Measurements from ENCODE around the gene MICAL2.

MICAL2 gene

DNA sequence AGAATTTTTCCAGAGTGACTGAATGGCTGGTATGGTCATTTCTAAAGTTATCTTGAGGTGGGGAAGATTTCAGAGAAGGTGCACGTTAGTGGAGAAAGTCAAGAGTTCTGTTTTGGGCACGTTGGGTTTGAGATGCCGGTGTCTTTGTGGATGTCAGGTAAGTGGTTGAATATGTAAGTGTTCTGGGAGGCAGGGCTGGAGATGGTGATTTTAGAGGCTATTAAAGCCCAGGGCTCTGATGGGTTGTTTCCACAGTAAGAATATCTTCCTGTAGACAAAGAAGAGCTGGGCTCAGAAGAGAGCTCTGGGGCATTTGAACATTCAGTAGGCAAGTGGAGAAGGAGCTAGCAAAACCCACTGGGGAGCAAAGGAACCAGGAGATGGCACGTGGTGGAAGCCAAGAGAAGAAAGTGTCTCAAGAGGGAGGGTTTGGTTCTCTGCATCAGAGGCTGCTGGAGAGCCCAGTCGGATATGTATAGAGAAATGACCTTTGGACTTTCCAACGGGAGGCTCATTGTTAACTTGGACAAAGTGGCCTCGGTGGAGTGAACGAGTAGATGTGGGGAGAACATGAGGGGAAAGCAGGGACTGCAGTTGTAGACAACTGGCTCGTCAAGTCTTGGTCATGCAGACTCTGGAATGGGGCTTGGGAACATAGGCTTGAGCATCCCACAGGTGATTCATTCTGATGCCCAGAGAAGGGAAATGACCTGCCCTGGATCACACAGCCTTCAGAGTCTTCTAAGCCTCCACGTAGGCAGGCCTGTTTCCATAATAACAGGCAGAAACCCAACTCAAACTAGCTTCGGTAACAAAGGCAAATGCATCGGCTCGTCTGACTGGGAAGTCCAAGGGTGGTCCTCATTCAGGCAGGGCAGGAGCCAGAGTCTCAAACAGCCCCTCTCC, 168.6 kb downstream of the MICAL2 start:
- DNase-seq, result no peak

DNA sequence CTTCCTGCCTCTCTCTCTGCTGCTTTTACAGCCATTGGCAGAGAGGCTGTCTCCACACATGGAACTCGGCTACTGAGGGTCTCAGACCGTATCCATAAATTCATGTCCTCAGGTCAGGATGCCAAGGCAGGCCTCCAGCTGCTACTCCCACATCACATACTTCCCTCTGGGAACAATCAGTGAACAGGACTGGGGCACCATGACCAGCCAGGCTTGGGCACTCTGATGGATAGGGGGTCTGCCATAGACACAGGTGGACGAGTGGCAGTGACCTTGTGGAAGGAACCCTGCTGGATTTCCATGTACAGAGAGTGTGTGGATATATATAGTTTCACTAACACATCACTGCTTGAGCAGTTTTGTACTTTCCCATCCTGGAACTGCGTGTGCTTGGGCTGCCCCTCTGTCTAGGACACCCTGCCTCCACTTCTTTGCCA, 169.3 kb downstream of the MICAL2 start:
- no peak for DNase-seq

DNA sequence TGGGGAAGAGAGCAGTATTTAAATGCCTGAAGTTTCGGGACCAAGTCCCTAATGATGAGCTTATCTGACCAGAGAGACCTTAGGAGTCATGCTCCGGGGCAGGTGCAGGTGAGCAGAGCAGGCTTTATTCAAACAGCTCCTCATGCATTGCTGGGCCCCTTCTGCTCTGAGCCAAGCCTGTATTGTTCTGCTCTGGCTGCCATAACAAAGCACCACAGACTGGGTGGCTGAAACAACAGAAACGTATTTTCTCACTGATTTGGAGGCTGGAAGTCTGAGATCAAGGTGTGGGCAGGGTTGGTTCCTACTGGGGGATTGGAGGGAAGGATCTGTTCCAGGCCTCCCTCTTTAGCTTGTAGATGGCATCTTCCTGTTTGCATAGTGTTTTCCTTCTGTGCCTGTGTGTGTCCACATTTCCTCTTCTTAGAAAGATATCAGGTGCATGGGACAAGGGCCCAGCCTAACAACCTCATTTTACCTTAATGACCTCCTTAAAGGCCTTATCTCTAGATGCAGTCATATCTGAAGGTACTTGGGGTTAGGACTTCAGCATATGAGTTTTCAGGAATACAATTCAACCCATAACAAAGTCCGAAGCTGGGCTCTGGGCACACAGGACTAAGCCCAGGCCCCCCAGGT, 169.9 kb downstream of the MICAL2 start:
- peak; percentile 41 for DNase-seq

DNA sequence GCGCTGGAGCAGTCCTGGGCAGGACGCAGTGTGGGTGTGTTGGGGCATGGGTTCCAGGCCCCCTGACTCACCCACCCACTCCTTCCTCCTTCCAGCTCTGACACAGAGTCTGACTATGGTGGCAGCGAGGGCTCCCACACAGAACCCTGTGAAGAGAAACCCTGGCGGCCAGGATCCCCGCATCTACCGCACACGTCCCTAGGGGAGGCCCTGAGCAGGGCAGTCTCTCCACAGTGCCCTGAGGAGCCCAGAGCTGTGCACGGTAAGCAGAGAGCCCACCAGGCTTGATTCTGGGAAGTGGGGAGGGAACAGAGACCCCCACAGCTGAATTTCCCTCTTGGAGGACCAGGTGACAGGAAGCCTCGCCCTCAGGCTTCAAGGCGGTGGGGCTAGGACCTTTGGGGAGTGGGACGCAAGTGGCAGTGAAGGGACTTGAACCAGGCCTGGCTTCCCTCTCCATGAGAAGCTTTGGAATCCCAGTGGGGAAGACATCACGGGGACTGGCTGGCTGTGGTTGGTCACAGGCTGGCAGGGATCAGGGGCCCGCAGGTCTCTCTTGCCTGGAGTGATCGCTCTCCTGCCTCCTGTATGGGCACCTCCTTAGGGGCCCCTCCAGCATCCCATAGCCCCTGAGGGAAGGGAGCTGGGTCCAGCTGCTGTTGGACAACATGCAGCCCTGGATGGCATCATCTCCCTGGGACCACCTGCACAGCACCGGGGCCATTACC, 170.6 kb downstream of the MICAL2 start:
- no peak for DNase-seq

DNA sequence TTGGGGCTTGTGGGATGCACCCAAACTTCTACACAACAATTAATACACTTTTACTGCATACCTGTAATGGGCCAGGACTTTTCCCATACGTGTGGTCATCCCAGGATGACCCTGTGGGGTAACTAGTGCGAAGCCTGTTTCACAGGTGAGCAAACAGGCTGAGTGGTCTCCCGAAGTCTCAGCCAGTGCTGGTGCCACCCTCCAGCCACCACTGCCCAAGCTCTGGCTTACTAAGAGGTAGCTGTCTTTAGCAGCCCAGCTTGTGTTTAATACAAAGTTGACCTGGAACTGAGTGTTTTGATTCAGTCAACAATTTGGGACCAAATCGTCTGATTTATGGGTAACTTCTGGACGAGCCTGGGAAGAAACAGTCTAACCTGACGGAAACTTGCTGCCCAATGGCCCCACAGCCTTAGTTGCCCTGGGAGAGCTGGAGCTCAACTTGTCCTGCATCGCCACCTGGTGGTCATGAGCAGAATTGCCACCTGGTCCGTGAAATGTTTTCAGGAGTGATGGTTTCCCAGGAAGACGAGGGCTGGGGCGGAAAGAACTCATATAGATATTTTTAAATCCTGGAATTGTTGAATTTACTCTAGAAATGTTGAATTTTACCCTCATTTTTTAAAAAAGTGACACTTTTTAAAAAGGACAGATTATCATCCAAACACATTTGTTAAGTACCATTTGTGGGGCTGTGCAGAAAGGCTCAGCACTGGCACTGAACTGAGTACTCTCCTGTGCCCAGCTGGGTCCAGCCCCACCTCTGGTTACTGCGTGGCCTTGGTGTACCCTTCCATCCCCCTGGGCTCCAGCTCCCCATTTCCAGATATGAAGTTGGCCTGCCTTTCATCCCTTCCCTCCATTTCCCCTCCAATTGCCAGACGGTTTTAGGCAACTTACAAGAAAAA, 171.4 kb downstream of the MICAL2 start:
- DNase-seq, result peak; percentile 80

DNA sequence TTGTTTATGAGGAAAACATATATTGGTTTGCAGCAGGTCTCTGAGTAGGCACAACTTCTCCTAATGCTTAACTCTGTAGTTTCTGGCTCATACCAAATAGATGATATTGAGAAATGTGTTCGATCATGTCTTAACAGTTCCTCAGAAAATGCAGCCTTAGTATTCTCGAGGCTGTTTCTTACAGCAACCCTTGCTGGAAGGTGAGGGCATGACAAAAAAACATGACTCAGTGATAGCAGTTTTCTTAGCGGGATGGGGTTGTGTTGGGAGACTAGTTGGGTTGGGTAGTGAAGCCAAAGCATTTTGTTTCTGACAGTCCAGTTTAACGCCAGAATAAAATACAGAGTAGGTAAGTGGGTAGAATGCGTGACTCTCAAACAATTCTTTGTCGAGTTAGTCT, 172.3 kb downstream of the MICAL2 start:
- no peak for DNase-seq

DNA sequence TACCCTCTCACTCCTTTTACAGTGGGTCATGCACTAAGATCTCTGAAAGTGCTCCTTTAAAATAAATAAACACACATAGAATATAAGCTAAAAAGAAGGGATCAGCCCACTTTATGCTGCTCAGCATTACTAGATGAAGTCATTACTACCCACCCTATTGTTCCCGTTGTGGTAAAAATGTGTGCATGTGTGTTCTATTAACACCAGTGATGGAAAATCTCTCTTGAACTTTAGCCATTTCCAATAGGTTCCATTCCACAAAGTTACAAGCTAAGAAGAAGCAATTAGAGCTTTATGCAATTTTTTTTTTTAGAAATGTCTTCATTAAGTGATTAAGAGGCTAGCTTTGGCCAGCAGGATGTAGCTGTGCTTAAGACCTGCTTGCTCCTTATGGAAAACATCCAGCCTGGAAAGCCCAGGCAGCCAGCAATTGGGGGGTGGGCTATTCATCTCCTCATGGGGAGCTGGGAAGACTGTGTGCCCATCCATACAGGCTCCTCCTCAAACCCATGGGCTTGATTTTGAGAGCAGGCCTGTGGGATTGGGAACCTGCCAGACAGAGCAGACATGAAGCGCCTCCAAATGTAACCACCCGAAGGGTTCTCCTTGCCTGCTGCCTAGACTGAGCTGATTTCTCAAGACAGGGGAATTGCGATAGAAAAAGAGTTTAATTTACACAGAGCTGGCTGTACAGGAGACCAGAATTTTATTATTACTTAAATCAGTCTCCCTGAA, 174.1 kb downstream of the MICAL2 start:
- DNase-seq, result no peak

DNA sequence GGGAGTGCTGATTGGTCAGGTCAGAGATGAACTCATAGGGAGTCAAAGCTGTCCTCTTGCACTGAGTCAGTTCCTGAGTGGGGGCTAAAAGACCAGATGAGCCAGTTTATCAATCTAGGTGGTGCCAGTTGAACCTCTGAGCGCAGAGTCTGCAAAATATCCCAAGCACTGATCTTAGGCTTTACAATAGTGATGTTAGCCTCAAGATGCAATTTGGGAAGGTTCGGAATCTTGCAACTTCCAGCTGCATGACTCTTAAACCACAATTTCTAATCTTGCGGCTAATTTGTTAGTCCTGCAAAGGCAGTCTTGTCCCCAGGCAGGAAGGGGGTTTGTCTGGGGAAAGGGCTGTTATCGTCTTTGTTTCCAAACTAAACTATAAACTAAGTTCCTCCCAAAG, 174.7 kb downstream of the MICAL2 start:
- DNase-seq, result no peak

DNA sequence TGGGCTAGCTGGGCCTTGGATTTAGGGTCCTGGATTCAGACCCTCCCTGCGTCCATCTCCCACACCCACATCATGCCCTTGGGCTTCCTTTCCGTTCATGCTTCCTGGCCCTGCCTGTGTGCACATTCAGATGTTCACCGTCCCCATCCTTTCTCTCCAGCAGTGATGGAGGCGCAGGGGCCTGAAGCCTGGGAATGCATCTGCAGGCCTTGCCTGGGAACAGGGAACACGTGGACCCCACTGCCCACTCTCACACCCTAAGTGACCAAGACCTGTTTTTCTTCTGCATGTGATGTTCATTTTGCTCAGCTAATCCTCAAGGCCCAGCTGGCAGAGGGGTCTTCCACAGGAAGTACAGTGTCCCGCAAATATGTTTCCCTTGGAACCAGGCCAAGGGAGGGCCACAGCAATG, 175.4 kb downstream of the MICAL2 start:
- DNase-seq, result no peak

DNA sequence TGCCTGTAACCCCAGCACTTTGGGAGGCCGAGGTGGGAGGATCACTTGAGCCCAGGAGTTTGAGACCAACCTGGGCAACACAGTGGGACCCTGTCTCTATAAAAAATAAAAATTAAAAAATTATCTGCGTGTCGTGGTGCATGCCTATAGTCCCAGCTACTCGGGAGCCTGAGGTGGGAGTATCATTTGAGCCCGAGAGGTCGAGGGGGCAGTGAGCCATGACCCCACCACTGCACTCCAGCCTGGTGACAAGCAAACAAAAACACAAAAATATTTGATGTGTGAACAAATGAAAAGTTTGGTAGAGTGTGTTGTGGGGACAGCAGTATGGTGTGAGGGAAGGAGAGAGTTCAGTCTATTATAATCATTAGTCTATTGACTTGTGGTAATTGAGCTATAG, 176.2 kb downstream of the MICAL2 start:
- no peak for DNase-seq

DNA sequence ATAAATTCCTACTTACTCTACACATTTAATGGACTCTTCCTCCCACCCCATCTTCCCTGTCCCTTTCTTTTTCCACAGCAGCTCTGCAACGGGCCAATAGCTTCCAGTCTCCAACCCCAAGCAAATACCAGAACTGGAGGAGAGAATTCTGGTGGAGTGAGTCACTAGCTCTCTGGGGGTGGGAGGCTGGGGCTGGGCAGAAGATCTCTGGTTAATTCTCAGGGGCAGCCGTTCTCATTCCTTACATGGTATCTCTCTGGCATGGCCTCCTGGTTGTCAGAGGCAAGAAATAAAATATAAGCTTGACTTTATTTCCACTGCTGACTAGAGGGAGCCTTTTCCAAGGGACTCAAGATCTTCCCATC, 176.6 kb downstream of the MICAL2 start:
- no peak for DNase-seq

DNA sequence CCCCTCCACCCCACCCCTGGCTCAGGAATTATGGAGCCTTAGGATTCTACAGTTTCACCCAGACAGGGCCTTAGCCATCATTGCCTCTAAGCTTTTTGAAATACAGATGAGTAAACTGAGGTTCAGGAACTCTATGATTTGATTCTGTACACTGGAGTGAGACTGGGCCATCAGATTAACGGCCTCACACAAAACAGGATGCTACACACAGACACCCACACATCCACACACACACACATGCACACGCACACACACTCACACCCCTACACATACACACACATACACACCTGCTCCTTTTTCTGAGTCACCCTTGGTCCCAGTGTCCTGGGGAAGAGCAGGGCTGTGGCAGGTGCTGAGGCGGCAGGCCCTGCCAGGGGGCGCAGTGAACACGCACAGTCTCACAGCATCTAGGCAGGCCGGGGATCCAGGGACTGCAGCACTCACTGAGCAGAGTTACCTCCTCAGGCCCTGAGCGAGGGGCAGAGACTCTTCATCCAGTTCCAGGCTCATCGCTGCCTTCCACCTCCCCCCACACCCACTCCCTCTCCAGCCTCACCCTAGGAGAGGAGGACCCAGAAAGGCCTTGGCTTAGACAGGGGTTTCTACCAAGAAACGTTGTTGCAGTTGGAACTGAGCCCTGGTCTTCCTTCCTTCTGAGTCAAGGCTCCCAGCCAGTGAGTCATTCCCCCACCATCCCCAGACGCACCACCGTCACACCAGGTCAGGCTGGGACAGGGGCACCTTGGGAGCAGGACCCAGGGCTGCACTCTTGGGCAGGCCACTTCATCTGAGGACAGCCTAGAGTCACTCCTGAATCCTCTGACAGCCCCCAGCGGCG, 177.2 kb downstream of the MICAL2 start:
- DNase-seq, result no peak

DNA sequence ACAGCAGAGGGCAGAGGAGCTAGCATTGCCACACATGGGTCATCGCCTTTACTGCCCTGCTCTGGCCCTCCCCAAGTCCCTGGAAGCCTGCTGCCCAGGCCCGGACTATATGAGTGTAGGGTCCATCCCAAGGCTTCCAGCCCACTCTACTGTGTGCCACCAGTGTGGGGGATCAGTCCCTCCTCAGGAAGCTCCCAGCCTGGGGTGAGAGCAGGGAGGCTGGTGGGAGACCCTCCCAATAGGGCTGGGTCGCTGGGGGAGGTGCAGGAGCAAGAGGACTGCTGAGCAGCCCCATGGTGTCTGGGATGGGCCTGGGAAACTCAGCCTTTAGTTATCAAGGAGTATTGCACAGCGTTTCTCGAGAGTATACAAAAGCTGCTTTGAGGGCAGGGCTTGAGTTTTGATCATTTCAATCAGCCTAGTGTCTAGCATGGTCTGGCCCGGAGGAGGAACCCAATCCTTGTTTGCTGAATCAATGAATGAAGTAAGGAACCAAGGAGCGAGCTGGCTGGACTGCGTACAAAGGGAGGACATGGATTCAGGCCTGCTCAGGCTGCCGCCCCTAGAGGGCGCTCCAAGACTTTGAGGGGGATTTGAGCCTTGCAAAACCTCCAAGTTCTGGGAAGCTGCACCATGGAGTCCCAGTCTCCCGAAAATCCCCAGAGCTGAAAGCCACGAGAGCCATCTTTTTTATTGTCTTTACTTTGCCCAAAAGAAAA, 178.0 kb downstream of the MICAL2 start:
- DNase-seq, result peak; percentile 78

DNA sequence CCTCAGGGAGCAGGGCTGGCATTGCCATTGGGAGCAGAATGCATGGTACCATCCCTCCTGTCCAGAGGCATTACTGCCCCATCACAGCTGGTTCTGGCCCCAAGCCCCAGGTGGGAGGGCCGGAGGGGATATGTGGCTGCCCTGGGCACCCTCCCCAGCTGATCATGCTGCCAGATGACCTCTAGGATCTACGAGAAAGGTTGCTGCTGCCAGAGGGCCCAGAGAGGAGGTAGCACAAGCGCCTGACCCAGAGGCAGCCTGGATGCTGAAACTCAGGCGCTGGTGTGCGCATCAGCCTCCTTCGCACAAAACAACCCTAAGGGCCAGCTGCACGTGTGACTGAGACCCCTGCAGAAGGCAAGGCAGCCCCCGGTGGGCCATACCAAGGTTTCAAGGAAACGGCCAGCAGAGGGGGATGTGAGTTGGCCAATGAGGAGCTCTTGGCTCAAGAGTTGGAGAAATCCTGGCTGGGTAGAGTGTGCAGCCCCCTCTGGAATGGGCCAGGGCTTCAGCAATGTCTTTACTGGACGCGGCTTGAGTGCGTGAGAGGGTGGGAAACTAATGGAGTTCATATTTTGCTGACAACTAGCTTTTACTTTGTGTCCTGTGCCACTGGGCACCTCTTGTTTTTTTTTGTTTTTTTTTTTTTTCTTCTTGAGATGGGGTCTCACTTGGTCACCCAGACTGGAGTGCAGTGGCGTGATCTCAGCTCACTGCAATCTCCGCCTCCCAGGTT, 178.7 kb downstream of the MICAL2 start:
- no peak for DNase-seq

DNA sequence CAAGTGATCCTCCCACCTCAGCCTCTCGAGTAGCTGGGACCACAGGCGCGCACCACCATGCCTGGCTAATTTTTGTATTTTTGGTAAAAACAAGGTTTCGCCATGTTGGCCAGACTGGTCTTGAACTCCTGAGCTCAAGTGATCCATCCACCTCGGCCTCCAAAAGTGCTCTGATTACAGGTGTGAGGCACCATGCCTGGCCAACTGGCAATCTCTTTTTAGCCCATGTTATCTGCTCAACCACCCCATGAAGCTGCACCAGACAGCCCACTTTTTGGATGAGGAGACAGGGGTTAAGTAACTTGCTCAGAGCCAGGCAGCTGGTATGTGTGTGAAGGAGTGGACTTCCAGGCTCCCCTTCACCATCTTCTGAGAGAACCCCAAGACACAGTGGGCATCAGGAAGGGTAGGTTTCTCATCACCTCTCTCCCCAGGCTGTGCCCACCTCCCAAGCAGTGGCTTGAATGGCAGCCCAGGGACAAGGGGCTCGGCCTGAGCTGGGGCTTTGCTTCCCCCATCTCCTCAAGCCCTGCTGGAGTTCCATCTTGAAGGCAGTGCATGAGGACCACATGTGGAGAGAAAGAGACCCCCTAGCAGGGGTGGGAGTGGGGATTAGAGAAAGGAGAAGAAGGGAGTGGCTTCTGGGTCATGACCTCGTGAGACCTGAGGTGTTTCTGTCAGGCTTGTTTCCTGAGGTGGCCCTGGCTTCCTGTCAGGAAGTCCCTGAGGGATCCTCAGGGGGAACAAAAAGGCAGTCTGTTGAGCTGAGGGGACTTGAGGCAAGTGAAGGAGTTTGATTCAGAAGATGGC, 179.5 kb downstream of the MICAL2 start:
- no peak for DNase-seq

DNA sequence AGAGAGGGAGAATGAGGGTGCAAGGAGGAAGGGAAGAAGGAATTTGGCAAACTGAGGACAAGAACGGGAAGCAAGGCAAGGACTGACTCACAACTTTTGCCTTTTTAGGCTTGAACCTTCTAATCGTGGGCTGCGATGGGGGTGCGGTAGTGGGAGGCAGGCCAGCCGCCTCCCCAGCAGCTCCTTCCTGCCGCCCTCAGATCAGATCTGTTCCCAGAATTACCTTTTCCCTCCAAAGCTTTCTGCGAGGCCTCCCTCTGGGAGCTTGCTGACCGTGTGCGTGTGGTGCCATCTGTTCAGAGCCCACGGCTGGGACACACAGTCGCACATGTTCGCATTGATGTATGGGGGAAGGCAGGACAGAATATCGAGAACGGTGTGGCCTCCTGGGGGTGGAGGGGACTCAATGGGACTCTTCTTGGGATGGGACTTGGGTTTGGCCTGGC, 180.1 kb downstream of the MICAL2 start:
- no peak for DNase-seq

DNA sequence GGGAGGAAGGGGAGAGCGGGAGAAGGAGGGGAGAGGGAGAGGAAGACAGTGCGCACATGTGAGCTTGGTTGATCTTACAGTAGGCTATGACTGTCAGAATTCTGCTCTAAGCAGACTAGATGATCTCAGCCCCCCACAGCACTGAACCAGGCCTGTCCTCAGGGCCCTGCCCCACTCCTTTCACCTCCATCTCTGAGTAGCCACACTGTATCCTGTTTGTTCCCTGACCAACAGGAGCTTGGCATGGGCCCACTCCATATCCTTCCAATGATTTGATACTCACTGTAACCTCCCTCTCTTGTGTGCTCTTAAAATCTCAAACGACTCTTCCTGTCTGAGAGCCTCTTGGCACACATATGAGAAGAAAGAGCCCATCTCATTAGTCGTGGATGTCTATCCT, 180.9 kb downstream of the MICAL2 start:
- no peak for DNase-seq

DNA sequence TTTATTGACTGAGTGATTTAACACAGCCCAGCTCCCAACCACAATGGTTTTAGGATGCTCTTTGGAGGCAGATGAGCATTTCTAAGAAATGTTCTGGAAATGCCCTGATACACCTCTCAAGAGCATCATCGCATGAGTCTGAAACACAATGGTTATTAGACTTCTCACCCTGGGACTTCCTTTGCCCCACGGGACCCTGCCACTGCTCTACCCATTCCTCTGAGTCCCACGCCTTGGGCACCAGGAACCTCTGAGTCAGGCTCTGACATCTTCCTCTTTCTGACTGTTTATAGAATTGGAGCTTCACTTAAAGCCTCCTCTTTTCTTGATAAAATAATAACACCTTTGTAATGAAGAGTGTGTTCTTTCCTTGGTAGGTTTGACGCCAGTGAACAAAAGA, 181.4 kb downstream of the MICAL2 start:
- DNase-seq, result no peak

DNA sequence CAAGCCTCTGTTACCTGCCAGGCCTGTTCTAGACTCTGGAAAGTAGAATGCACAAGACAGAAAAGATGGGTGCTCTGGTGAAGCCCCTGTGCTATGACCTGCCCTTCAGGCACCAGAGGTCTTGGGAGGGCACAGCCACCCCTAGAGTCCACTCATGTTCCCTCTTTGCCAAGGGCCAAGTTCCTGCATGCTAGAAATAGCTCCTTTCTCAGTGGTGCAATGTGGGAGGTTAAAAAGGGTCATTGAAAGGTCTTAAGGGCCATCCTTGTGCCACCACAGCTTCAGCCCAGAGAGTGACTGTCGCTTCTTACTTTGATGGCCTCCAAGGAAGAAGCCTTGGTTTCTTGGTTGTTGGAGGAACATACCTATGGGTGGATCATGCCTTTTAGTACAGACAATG, 182.4 kb downstream of the MICAL2 start:
- no peak for DNase-seq
